ENCODE measurements around the gene FCN3. TPM values are rescaled to one million over a fixed set of nuclear protein-coding genes. Genes with fewer than 3 reads are reported as not detected.

The FCN3 gene
- total and polyA plus RNA-seq, 9 of the 15 experiments (the other 6 are each of a cell fraction or from before 2014, with no cell fraction given): 0.49 TPM; not detected in 8

DNA sequence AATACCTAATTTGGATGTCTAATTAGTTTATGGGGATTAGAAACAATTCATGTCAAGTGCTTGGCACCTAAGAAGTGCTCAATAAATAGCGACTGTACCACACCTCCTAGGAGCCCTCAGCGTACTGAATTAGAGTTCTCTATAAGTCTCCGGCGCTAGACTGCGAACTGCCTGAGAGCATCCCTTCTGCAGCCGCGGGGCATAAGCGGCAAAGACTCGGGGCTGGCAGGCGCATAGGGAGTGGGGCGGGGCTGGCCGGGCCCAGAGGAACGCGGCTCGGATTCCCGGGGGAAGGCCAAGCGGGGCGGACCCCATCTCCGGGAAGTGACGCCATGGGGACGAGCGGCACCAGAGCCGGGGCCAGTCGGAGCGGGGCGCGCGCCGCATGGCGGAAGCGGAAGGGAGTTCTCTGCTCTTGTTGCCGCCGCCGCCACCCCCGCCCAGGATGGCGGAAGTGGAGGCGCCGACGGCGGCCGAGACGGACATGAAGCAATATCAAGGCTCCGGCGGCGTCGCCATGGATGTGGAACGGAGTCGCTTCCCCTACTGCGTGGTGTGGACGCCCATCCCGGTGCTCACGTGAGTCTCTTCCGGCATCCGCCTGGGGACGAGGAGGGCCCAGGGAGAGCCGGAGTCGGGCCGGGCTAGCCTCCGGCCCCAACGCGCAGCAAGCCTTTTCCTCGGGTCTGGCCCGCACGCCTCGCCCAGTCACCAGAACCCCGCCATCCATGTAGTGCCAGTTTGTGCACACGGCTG, 52.6 kb downstream of the FCN3 start, which contains the start of gene TMEM222 (continued):
- no peak for TF ChIP-seq ZNF140 (CRISPR knock-in tag; IDR thresholded peaks at IDR 0.05)
- TF ChIP-seq, protein P1, sequence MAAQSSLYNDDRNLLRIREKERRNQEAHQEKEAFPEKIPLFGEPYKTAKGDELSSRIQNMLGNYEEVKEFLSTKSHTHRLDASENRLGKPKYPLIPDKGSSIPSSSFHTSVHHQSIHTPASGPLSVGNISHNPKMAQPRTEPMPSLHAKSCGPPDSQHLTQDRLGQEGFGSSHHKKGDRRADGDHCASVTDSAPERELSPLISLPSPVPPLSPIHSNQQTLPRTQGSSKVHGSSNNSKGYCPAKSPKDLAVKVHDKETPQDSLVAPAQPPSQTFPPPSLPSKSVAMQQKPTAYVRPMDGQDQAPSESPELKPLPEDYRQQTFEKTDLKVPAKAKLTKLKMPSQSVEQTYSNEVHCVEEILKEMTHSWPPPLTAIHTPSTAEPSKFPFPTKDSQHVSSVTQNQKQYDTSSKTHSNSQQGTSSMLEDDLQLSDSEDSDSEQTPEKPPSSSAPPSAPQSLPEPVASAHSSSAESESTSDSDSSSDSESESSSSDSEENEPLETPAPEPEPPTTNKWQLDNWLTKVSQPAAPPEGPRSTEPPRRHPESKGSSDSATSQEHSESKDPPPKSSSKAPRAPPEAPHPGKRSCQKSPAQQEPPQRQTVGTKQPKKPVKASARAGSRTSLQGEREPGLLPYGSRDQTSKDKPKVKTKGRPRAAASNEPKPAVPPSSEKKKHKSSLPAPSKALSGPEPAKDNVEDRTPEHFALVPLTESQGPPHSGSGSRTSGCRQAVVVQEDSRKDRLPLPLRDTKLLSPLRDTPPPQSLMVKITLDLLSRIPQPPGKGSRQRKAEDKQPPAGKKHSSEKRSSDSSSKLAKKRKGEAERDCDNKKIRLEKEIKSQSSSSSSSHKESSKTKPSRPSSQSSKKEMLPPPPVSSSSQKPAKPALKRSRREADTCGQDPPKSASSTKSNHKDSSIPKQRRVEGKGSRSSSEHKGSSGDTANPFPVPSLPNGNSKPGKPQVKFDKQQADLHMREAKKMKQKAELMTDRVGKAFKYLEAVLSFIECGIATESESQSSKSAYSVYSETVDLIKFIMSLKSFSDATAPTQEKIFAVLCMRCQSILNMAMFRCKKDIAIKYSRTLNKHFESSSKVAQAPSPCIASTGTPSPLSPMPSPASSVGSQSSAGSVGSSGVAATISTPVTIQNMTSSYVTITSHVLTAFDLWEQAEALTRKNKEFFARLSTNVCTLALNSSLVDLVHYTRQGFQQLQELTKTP (IDR thresholded peaks at IDR 0.05; ENCODE audit: low read depth in 1 of 2, partially characterized antibody in 2 of 2): peak in 1 of 2 experiments; percentile 72
- TF ChIP-seq, protein P2, sequence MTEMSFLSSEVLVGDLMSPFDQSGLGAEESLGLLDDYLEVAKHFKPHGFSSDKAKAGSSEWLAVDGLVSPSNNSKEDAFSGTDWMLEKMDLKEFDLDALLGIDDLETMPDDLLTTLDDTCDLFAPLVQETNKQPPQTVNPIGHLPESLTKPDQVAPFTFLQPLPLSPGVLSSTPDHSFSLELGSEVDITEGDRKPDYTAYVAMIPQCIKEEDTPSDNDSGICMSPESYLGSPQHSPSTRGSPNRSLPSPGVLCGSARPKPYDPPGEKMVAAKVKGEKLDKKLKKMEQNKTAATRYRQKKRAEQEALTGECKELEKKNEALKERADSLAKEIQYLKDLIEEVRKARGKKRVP (CRISPR knock-in tag; IDR thresholded peaks at IDR 0.05): peak; percentile 43
- peak; percentile 65 to 95 (median 88) for TF ChIP-seq YY1 (IDR thresholded peaks at IDR 0.05; ENCODE audit: borderline replicate concordance in 1 of 3, control insufficient read depth in 1 of 3, extremely low read depth in 1 of 3, insufficient read depth in 3 of 3, insufficient read length in 1 of 3, insufficient replicate concordance in 2 of 3, low read depth in 1 of 3, low read length in 2 of 3)
- no peak for TF ChIP-seq ZNF239 (CRISPR knock-in tag; IDR thresholded peaks at IDR 0.05)
- TF ChIP-seq, protein P3, sequence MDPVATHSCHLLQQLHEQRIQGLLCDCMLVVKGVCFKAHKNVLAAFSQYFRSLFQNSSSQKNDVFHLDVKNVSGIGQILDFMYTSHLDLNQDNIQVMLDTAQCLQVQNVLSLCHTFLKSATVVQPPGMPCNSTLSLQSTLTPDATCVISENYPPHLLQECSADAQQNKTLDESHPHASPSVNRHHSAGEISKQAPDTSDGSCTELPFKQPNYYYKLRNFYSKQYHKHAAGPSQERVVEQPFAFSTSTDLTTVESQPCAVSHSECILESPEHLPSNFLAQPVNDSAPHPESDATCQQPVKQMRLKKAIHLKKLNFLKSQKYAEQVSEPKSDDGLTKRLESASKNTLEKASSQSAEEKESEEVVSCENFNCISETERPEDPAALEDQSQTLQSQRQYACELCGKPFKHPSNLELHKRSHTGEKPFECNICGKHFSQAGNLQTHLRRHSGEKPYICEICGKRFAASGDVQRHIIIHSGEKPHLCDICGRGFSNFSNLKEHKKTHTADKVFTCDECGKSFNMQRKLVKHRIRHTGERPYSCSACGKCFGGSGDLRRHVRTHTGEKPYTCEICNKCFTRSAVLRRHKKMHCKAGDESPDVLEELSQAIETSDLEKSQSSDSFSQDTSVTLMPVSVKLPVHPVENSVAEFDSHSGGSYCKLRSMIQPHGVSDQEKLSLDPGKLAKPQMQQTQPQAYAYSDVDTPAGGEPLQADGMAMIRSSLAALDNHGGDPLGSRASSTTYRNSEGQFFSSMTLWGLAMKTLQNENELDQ (CRISPR knock-in tag; IDR thresholded peaks at IDR 0.05; ENCODE audit: borderline replicate concordance): 0 out of 2 replicates have a peak, but pooled peaks have one; percentile 77
- TF ChIP-seq FOSL1 (tag; conservative IDR thresholded peaks at IDR 0.05): no peak; the same call in 1 of the 2 replicates
- peak; percentile 87; a peak in 3 of 4 replicates for TF ChIP-seq ETV6 (IDR thresholded peaks at IDR 0.05; ENCODE audit: borderline replicate concordance in 1 of 2, low read depth in 2 of 2, low read length in 1 of 2)
- TF ChIP-seq ETV6 (CRISPR knock-in tag; IDR thresholded peaks at IDR 0.05; ENCODE audit: borderline replicate concordance): peak; percentile 96; the same call in 1 of the 2 replicates
- TF ChIP-seq RBBP5 (IDR thresholded peaks at IDR 0.05; ENCODE audit: borderline replicate concordance, insufficient read depth, low read length, poor library complexity, severe bottlenecking): peak; percentile 97
- peak; percentile 99 for TF ChIP-seq ELF1 (tag; IDR thresholded peaks at IDR 0.05)
- TF ChIP-seq WHSC1 (IDR thresholded peaks at IDR 0.05; ENCODE audit: low read length): no peak
- no peak for TF ChIP-seq ZNF77 (CRISPR knock-in tag; IDR thresholded peaks at IDR 0.05)
- TF ChIP-seq ZNF431 (CRISPR knock-in tag; IDR thresholded peaks at IDR 0.05): peak; percentile 96
- TF ChIP-seq PTTG1 (tag; IDR thresholded peaks at IDR 0.05; ENCODE audit: low read depth): no peak
- peak; percentile 99 for TF ChIP-seq C11orf30 (IDR thresholded peaks at IDR 0.05; ENCODE audit: low read depth)
- TF ChIP-seq MBD2 (IDR thresholded peaks at IDR 0.05; ENCODE audit: borderline replicate concordance, low read depth): peak; percentile 76
- peak; percentile 86 for TF ChIP-seq ESRRA (IDR thresholded peaks at IDR 0.05; ENCODE audit: borderline replicate concordance, low read depth)
- peak; percentile 58 for TF ChIP-seq TCF3 (CRISPR knock-in tag; IDR thresholded peaks at IDR 0.05)
